HCT116 (cell line): ENCODE data around the gene PNPLA5. TPM values are rescaled to one million over a fixed set of nuclear protein-coding genes. Genes with fewer than 3 reads are reported as not detected.

Experiments used
- ATAC-seq: fragments of 200-7000 bp; cut with Tn5 transposase; 2 replicates; pipeline ENCODE4 v1.9.1; 2020; ENCODE audit warnings: mild to moderate bottlenecking, moderate library complexity
- BruUV-seq: library from RNA; stranded (reverse); fragments of 400-500 nt; replicated peaks from 2 replicates; lab custom pipeline; 2021; lab: Mats Ljungman, UMichigan
- CTCF ChIA-PET: fragments of 300-600 bp; sonication (Branson Sonifier 250); formaldehyde crosslinking; loops from one replicate; lab custom pipeline; 2021; ENCODE audit warnings: antibody characterized with exemption; lab: Charles Lee
- POLR2A ChIA-PET: fragments of 300-600, 350-600 bp; sonication (Branson Sonifier 250); formaldehyde crosslinking; loops from one replicate; lab custom pipeline; 2021; ENCODE audit warnings: antibody characterized with exemption; lab: Charles Lee
- RAD21 ChIA-PET, 2 experiments: fragments of 300-600 bp; sonication (Branson Sonifier 250); formaldehyde crosslinking; loops; one replicate each; lab custom pipeline; 2023; ENCODE audit warnings: low total read pairs in 2 of 2; ENCODE audit not compliant: uncharacterized antibody in 2 of 2, unreplicated experiment in 2 of 2, low non-redundant PET in 1 of 2; lab: Charles Lee
- DNase-seq: peaks from one replicate; pipeline ENCODE4 v3.0.0-alpha.2; 2010; ENCODE audit warnings: low read depth, low spot score
- H2AFZ ChIP-seq: fragments of 200-600 bp; shearing (Covaris generic), sonication (generic); 2 replicates; pipeline ENCODE4 v1.6.1; 2017; ENCODE audit warnings: low read depth, mixed run types, mixed read lengths, antibody characterized with exemption, low read length; ENCODE audit not compliant: poor library complexity, severe bottlenecking
- H3K27ac ChIP-seq: 2 replicates; pipeline ENCODE4 v1.5.1; 2012; ENCODE audit warnings: low read depth, low read length
- H3K27me3 ChIP-seq: fragments of 200-600 bp; sonication (generic); 2 replicates; pipeline ENCODE4 v1.6.1; 2016; ENCODE audit warnings: mixed run types, low read length, mixed read lengths; ENCODE audit not compliant: insufficient read depth
- H3K36me3 ChIP-seq, 2 experiments: fragments of 200-500 bp in 1 of 2; fragments of 200-600 bp in 1 of 2; sonication (Bioruptor generic) in 1 of 2; sonication (generic) in 1 of 2; 2 replicates each; pipeline versions ENCODE4 v1.5.1 to v1.6.1; 2014 to 2016; ENCODE audit warnings: low read length in 2 of 2, inconsistent platforms in 1 of 2, mixed read lengths in 1 of 2, mixed run types in 1 of 2; ENCODE audit not compliant: insufficient read depth in 2 of 2, control insufficient read depth in 1 of 2
- H3K4me1 ChIP-seq, 2 experiments: fragments of 200-600 bp in 1 of 2; sonication (generic) in 1 of 2; 2 replicates each; pipeline versions ENCODE4 v1.5.1 to v1.6.1; 2012 to 2017; ENCODE audit warnings: low read length in 2 of 2, inconsistent platforms in 1 of 2, mild to moderate bottlenecking in 1 of 2, mixed read lengths in 1 of 2, mixed run types in 1 of 2, moderate library complexity in 1 of 2; ENCODE audit not compliant: insufficient read depth in 2 of 2, control insufficient read depth in 1 of 2
- H3K4me2 ChIP-seq: fragments of 200-600 bp; sonication (generic); 2 replicates; pipeline ENCODE4 v1.6.1; 2017; ENCODE audit warnings: mixed run types, low read length, mixed read lengths
- H3K4me3 ChIP-seq, 2 experiments: fragments of 200-600 bp in 1 of 2; sonication (generic) in 1 of 2; replicated peaks in 1 of 2; 2 replicates each; pipeline ENCODE4 v1.5.1; 2011 to 2016; ENCODE audit warnings: low read length in 2 of 2, control low read depth in 1 of 2, low read depth in 1 of 2, mild to moderate bottlenecking in 1 of 2, mixed read lengths in 1 of 2, mixed run types in 1 of 2
- H3K79me2 ChIP-seq: fragments of 200-600 bp; sonication (generic); 2 replicates; pipeline ENCODE4 v1.6.1; 2017; ENCODE audit warnings: mild to moderate bottlenecking, mixed run types, low read length, moderate library complexity, mixed read lengths; ENCODE audit not compliant: insufficient read depth
- H3K9ac ChIP-seq: fragments of 200-600 bp; sonication (generic); 2 replicates; pipeline ENCODE4 v1.6.1; 2016; ENCODE audit warnings: low read length, mixed read lengths
- H3K9me2 ChIP-seq: fragments of 200-600 bp; sonication (generic), shearing (Covaris generic); 2 replicates; pipeline ENCODE4 v1.6.1; 2017; ENCODE audit warnings: mixed run types, mild to moderate bottlenecking, moderate library complexity; ENCODE audit not compliant: insufficient read depth
- H3K9me3 ChIP-seq, 2 experiments: fragments of 200-500 bp in 1 of 2; fragments of 200-600 bp in 1 of 2; sonication (Bioruptor generic) in 1 of 2; sonication (generic) in 1 of 2; 2 replicates each; pipeline ENCODE4 v1.6.1; 2014 to 2017; ENCODE audit warnings: low read length in 2 of 2, mixed read lengths in 2 of 2, inconsistent platforms in 1 of 2, low read depth in 1 of 2, mild to moderate bottlenecking in 1 of 2, mixed run types in 1 of 2, moderate library complexity in 1 of 2; ENCODE audit not compliant: control insufficient read depth in 1 of 2, insufficient read depth in 1 of 2
- H4K20me1 ChIP-seq: fragments of 200-600 bp; sonication (generic), shearing (Covaris generic); 2 replicates; pipeline ENCODE4 v1.6.1; 2017; ENCODE audit warnings: mixed run types, mild to moderate bottlenecking, moderate library complexity; ENCODE audit not compliant: insufficient read depth
- CBX3 ChIP-seq: IDR thresholded peaks from 2 replicates; pipeline ENCODE4 v1.6.1; 2012; ENCODE audit warnings: low read depth
- CEBPB ChIP-seq: IDR thresholded peaks from 2 replicates; pipeline ENCODE4 v1.6.1; 2012; ENCODE audit warnings: low read depth
- EGR1 ChIP-seq: IDR thresholded peaks from 2 replicates; pipeline ENCODE4 v1.6.1; 2012; ENCODE audit warnings: low read depth
- EZH2 ChIP-seq: fragments of 200-600 bp; sonication (generic); IDR thresholded peaks from 2 replicates; pipeline ENCODE4 v1.6.1; 2017; ENCODE audit warnings: antibody characterized with exemption, mixed run types
- FOSL1 ChIP-seq: IDR thresholded peaks from 2 replicates; pipeline ENCODE4 v1.6.1; 2012; ENCODE audit warnings: low read depth
- JUND ChIP-seq: IDR thresholded peaks from 2 replicates; pipeline ENCODE4 v1.6.1; 2012
- POLR2A ChIP-seq: IDR thresholded peaks from 2 replicates; pipeline ENCODE4 v1.7.0; 2011; ENCODE audit warnings: borderline replicate concordance; ENCODE audit not compliant: insufficient read depth, insufficient read length; ENCODE audit errors: extremely low read depth
- POLR2AphosphoS5 ChIP-seq: IDR thresholded peaks from 2 replicates; pipeline ENCODE4 v1.6.1; 2011; ENCODE audit warnings: mild to moderate bottlenecking, low read depth, low read length, moderate library complexity
- RAD21 ChIP-seq: IDR thresholded peaks from 2 replicates; pipeline ENCODE4 v1.6.1; 2012; ENCODE audit warnings: low read depth, mild to moderate bottlenecking
- SIN3A ChIP-seq: IDR thresholded peaks from 2 replicates; pipeline ENCODE4 v1.6.1; 2012; ENCODE audit warnings: low read depth
- SP1 ChIP-seq: IDR thresholded peaks from 2 replicates; pipeline ENCODE4 v1.6.1; 2012; ENCODE audit warnings: low read depth
- SRF ChIP-seq: IDR thresholded peaks from 2 replicates; pipeline ENCODE4 v1.6.1; 2012; ENCODE audit warnings: low read depth
- TCF7L2 ChIP-seq: IDR thresholded peaks from 2 replicates; pipeline ENCODE4 v1.7.0; 2011; ENCODE audit warnings: borderline replicate concordance, inconsistent platforms; ENCODE audit not compliant: insufficient read depth, insufficient read length; ENCODE audit errors: extremely low read depth
- YY1 ChIP-seq: IDR thresholded peaks from 2 replicates; pipeline ENCODE4 v1.6.1; 2011; ENCODE audit warnings: low read length, low read depth, moderate library complexity, mild to moderate bottlenecking; ENCODE audit not compliant: insufficient replicate concordance; ENCODE audit errors: extremely low read depth
- ZFX ChIP-seq: fragments of 450-650 bp; IDR thresholded peaks from 2 replicates; pipeline ENCODE4 v1.6.1; 2017
- intact Hi-C: fragments of 100-400 bp; cut with micrococcal nuclease; formaldehyde crosslinking; loops from 2 replicates; pipeline ENCODE4 v1.10.0; 2022
- total RNA-seq: library from RNA; stranded (reverse); gene quantifications from one replicate; pipeline ENCODE4 v1.2.1, GENCODE V29; 2021; ENCODE audit not compliant: unreplicated experiment
- TF ChIP-seq, protein P1 (sequence below): IDR thresholded peaks from 2 replicates; pipeline ENCODE4 v1.6.1; 2011; ENCODE audit warnings: mild to moderate bottlenecking, low read length, moderate library complexity; ENCODE audit not compliant: insufficient replicate concordance; ENCODE audit errors: extremely low read depth
- TF ChIP-seq, protein P2 (sequence below): IDR thresholded peaks from 2 replicates; pipeline ENCODE4 v1.6.1; 2012; ENCODE audit warnings: low read depth
- TF ChIP-seq, protein P3 (sequence below), 3 experiments: fragments of 200-600 bp in 1 of 3; sonication (generic) in 1 of 3; IDR thresholded peaks in 2 of 3; conservative IDR thresholded peaks in 1 of 3; 2 replicates each; pipeline ENCODE4 v1.5.1; 2012 to 2017; ENCODE audit warnings: low read depth in 2 of 3, low read length in 2 of 3, antibody characterized with exemption in 1 of 3, borderline replicate concordance in 1 of 3, control low read depth in 1 of 3, mild to moderate bottlenecking in 1 of 3, mixed read lengths in 1 of 3, mixed run types in 1 of 3, moderate library complexity in 1 of 3; ENCODE audit not compliant: insufficient read depth in 1 of 3
- TF ChIP-seq, protein P4 (sequence below): IDR thresholded peaks from 2 replicates; pipeline ENCODE4 v1.6.1; 2012
- TF ChIP-seq, protein P5 (sequence below): IDR thresholded peaks from 2 replicates; pipeline ENCODE4 v1.6.1; 2012

PNPLA5 gene
- total RNA-seq, 1 experiment from 2014 or later: 2.9 TPM

DNA sequence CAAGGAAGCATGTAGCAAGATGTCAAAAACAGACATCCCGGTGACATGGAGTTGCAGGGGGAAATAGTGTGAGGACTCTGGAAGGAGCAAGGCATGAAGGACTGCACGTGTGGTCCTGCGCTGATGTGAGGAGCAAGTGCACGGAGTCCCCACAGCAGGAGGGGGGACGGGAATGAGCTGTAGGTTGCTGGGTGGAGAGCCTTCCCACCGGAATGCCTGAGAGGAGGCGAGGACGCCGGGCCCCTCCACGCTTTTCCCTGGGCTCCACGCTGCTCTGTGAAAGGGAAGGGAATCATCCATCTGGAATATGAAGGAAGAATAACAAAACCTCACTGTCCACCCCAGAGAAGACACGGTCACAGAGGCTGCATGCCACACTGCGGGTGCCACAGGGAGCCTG, 56.1 kb downstream of the PNPLA5 start:
- intact Hi-C loops: no loop called here
- no peak overlapping the region for H3K9ac ChIP-seq
- no peak overlapping the region for H3K4me3 ChIP-seq
- ChIA-PET CTCF (no interaction called here), POLR2A (no interaction called here), RAD21 (no interaction called here)
- H4K20me1 ChIP-seq: no peaks in the 10 kb centered on the region
- H3K27ac ChIP-seq: no peak overlapping the region
- no peak overlapping the region for H3K4me2 ChIP-seq
- no peak for ATAC-seq
- no peaks in the 10 kb centered on the region for H3K79me2 ChIP-seq
- no peak overlapping the region for H2AFZ ChIP-seq
- no peaks in the 10 kb centered on the region for H3K27me3 ChIP-seq
- H3K9me2 ChIP-seq: no peaks in the 10 kb centered on the region
- no peaks in the 10 kb centered on the region for H3K9me3 ChIP-seq
- BruUV-seq: no TSS peak
- H3K4me1 ChIP-seq: no peaks in the 10 kb centered on the region
- no peak for DNase-seq
- TF ChIP-seq, protein P1, sequence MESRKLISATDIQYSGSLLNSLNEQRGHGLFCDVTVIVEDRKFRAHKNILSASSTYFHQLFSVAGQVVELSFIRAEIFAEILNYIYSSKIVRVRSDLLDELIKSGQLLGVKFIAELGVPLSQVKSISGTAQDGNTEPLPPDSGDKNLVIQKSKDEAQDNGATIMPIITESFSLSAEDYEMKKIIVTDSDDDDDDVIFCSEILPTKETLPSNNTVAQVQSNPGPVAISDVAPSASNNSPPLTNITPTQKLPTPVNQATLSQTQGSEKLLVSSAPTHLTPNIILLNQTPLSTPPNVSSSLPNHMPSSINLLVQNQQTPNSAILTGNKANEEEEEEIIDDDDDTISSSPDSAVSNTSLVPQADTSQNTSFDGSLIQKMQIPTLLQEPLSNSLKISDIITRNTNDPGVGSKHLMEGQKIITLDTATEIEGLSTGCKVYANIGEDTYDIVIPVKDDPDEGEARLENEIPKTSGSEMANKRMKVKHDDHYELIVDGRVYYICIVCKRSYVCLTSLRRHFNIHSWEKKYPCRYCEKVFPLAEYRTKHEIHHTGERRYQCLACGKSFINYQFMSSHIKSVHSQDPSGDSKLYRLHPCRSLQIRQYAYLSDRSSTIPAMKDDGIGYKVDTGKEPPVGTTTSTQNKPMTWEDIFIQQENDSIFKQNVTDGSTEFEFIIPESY: no peak
- TF ChIP-seq TCF7L2: no peak
- no peak for TF ChIP-seq CEBPB
- TF ChIP-seq POLR2AphosphoS5: no peak
- TF ChIP-seq SRF: no peak
- TF ChIP-seq EGR1: no peak
- no peak for TF ChIP-seq ZFX
- TF ChIP-seq POLR2A: no peak
- TF ChIP-seq, protein P2, sequence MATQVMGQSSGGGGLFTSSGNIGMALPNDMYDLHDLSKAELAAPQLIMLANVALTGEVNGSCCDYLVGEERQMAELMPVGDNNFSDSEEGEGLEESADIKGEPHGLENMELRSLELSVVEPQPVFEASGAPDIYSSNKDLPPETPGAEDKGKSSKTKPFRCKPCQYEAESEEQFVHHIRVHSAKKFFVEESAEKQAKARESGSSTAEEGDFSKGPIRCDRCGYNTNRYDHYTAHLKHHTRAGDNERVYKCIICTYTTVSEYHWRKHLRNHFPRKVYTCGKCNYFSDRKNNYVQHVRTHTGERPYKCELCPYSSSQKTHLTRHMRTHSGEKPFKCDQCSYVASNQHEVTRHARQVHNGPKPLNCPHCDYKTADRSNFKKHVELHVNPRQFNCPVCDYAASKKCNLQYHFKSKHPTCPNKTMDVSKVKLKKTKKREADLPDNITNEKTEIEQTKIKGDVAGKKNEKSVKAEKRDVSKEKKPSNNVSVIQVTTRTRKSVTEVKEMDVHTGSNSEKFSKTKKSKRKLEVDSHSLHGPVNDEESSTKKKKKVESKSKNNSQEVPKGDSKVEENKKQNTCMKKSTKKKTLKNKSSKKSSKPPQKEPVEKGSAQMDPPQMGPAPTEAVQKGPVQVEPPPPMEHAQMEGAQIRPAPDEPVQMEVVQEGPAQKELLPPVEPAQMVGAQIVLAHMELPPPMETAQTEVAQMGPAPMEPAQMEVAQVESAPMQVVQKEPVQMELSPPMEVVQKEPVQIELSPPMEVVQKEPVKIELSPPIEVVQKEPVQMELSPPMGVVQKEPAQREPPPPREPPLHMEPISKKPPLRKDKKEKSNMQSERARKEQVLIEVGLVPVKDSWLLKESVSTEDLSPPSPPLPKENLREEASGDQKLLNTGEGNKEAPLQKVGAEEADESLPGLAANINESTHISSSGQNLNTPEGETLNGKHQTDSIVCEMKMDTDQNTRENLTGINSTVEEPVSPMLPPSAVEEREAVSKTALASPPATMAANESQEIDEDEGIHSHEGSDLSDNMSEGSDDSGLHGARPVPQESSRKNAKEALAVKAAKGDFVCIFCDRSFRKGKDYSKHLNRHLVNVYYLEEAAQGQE: no peak
- TF ChIP-seq FOSL1: no peak
- TF ChIP-seq SIN3A: no peak
- TF ChIP-seq, protein P3, sequence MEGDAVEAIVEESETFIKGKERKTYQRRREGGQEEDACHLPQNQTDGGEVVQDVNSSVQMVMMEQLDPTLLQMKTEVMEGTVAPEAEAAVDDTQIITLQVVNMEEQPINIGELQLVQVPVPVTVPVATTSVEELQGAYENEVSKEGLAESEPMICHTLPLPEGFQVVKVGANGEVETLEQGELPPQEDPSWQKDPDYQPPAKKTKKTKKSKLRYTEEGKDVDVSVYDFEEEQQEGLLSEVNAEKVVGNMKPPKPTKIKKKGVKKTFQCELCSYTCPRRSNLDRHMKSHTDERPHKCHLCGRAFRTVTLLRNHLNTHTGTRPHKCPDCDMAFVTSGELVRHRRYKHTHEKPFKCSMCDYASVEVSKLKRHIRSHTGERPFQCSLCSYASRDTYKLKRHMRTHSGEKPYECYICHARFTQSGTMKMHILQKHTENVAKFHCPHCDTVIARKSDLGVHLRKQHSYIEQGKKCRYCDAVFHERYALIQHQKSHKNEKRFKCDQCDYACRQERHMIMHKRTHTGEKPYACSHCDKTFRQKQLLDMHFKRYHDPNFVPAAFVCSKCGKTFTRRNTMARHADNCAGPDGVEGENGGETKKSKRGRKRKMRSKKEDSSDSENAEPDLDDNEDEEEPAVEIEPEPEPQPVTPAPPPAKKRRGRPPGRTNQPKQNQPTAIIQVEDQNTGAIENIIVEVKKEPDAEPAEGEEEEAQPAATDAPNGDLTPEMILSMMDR (IDR thresholded peaks at IDR 0.05 in 2 of 3, conservative IDR thresholded peaks at IDR 0.05 in 1 of 3; ENCODE audit: borderline replicate concordance in 1 of 3, insufficient read depth in 1 of 3, low read depth in 2 of 3, low read length in 2 of 3): no peak
- no peak for TF ChIP-seq YY1
- TF ChIP-seq EZH2: no peak
- no peak for TF ChIP-seq SP1
- no peak for TF ChIP-seq RAD21
- no peak for TF ChIP-seq JUND
- no peak for TF ChIP-seq CBX3
- TF ChIP-seq, protein P4, sequence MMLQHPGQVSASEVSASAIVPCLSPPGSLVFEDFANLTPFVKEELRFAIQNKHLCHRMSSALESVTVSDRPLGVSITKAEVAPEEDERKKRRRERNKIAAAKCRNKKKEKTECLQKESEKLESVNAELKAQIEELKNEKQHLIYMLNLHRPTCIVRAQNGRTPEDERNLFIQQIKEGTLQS: no peak
- TF ChIP-seq, protein P5, sequence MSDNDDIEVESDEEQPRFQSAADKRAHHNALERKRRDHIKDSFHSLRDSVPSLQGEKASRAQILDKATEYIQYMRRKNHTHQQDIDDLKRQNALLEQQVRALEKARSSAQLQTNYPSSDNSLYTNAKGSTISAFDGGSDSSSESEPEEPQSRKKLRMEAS: no peak
- H3K36me3 ChIP-seq: no peaks in the 10 kb centered on the region
